Right atrium auricular region (tissue), 2 donors: Measurements from ENCODE around the gene GAS2L2. TPM values are rescaled to one million over a fixed set of nuclear protein-coding genes. Genes with fewer than 3 reads are reported as not detected.

Source experiments
- DNase-seq: peaks from one replicate; pipeline ENCODE4 v3.0.0-alpha.2; 2019; ENCODE audit warnings: low spot score
- H3K27ac ChIP-seq, 2 donors: fragments of 200-600 bp; sonication (generic); 1 replicate in 1 of 2; 2 replicates in 1 of 2; pipeline ENCODE4 v1.5.1; 2016 to 2019
- H3K27me3 ChIP-seq, 2 donors: fragments of 200-600 bp; sonication (generic); one replicate each; pipeline versions ENCODE4 v1.5.1 to v1.6.0; 2017 to 2019
- H3K36me3 ChIP-seq: fragments of 200-600 bp; sonication (generic); one replicate; pipeline ENCODE4 v1.5.1; 2016
- H3K4me1 ChIP-seq, 2 donors: fragments of 200-600 bp; sonication (generic); one replicate each; pipeline versions ENCODE4 v1.5.1 to v1.6.0; 2017 to 2019
- H3K4me3 ChIP-seq, 2 donors: fragments of 200-600 bp; sonication (generic); 1 replicate in 1 of 2; 2 replicates in 1 of 2; pipeline ENCODE4 v1.5.1; 2017 to 2019; ENCODE audit warnings: mild to moderate bottlenecking in 1 of 2, moderate library complexity in 1 of 2
- H3K9me3 ChIP-seq, 2 donors: fragments of 200-600 bp; sonication (generic); one replicate each; pipeline ENCODE4 v1.5.1; 2019
- CTCF ChIP-seq, 2 donors: fragments of 200-600 bp; sonication (generic); IDR thresholded peaks; one replicate each; pipeline ENCODE4 v1.5.1; 2019; ENCODE audit warnings: antibody characterized with exemption in 2 of 2
- total RNA-seq, 2 donors: library from RNA; depleted of rRNA; stranded (reverse); fragments of >200 nt; gene quantifications; one replicate each; pipeline ENCODE4 v1.1.0, GENCODE V29; 2016

GAS2L2 gene
- total RNA-seq, 2 donors from 2014 or later, result not detected

- Histone ChIP-seq H3K27ac (no peak overlapping the region), H3K9me3 (no peaks in the 10 kb centered on the region)
Measured at GRCh38 chr17:35773129-35773528, 20.1 kb upstream of the GAS2L2 start.

GRCh38 chr17:35769895-35770486, 17.0 kb upstream of the GAS2L2 start:
- Histone ChIP-seq H3K27ac (no peak overlapping the region), H3K27me3 (no peaks in the 10 kb centered on the region), H3K4me1 (peaks cover 0 to 21% of the 10 kb centered on the region in 2 donors), H3K36me3 (no peaks in the 10 kb centered on the region), H3K9me3 (no peaks in the 10 kb centered on the region), H3K4me3 (no peak overlapping the region)
- no peak for DNase-seq
- TF ChIP-seq CTCF (IDR thresholded peaks at IDR 0.05), result no peak

More at GRCh38 chr17:35773129-35773528, 20.1 kb upstream of the GAS2L2 start:
- Histone ChIP-seq H3K27me3 (no peaks in the 10 kb centered on the region), H3K4me3 (no peak overlapping the region), H3K4me1 (peaks cover 0 to 36% of the 10 kb centered on the region in 2 donors), H3K36me3 (no peaks in the 10 kb centered on the region)
- no peak for DNase-seq
- TF ChIP-seq CTCF (IDR thresholded peaks at IDR 0.05), result no peak

GRCh38 chr17:35768797-35769196, 15.8 kb upstream of the GAS2L2 start:
- Histone ChIP-seq H3K27ac (no peak overlapping the region), H3K9me3 (no peaks in the 10 kb centered on the region), H3K4me3 (no peak overlapping the region), H3K4me1 (peaks cover 0 to 21% of the 10 kb centered on the region in 2 donors), H3K27me3 (no peaks in the 10 kb centered on the region), H3K36me3 (no peaks in the 10 kb centered on the region)
- no peak for DNase-seq
- TF ChIP-seq CTCF (IDR thresholded peaks at IDR 0.05), result no peak

GRCh38 chr17:35766903-35767510, 14.0 kb upstream of the GAS2L2 start:
- H3K4me3 ChIP-seq, result no peak overlapping the region
- TF ChIP-seq CTCF (IDR thresholded peaks at IDR 0.05), result peak; percentile 35 to 72
- DNase-seq, result no peak
- H3K4me1 ChIP-seq, result peaks cover 0 to 15% of the 10 kb centered on the region in 2 donors
- no peak overlapping the region for H3K27ac ChIP-seq
- H3K9me3 ChIP-seq, result no peaks in the 10 kb centered on the region
- H3K36me3 ChIP-seq, result no peaks in the 10 kb centered on the region
- H3K27me3 ChIP-seq, result no peaks in the 10 kb centered on the region

- H3K36me3 ChIP-seq, result no peaks in the 10 kb centered on the region
- H3K9me3 ChIP-seq, result no peaks in the 10 kb centered on the region
- TF ChIP-seq CTCF (IDR thresholded peaks at IDR 0.05), result no peak
- H3K4me1 ChIP-seq, result peaks cover 0 to 15% of the 10 kb centered on the region in 2 donors
- DNase-seq, result no peak
- H3K27ac ChIP-seq, result no peak overlapping the region
- H3K27me3 ChIP-seq, result no peaks in the 10 kb centered on the region
- H3K4me3 ChIP-seq, result no peak overlapping the region
Measured at GRCh38 chr17:35766489-35766877, 13.4 kb upstream of the GAS2L2 start.
